ENCODE data around the gene ATP1B2.

The ATP1B2 gene

GRCh38 chr17:7686222-7687071 lies 35.7 kb downstream of the ATP1B2 start:
- peak; percentile 79 to 83 for DNase-seq

- DNase-seq: peak; percentile 82 to 90
Observed at GRCh38 chr17:7687072-7687907, 36.6 kb downstream of the ATP1B2 start, which contains the start of gene TP53. TP53 (minus strand) TSS chr17:7687490; CDS start chr17:7676594, 10,896 bp downstream.

- DNase-seq: peak; percentile 95 to 97
Observed at GRCh38 chr17:7687908-7688807, 37.4 kb downstream of the ATP1B2 start, which contains the start of gene WRAP53. WRAP53 (plus strand) TSS chr17:7688477; CDS start chr17:7688649, 172 bp downstream.

GRCh38 chr17:7688808-7689316 lies 38.1 kb downstream of the ATP1B2 start:
- no peak for DNase-seq

GRCh38 chr17:7695586-7695985 lies 44.9 kb downstream of the ATP1B2 start:
- DNase-seq: no peak

- no peak for DNase-seq
Observed at GRCh38 chr17:7697828-7698588, 47.3 kb downstream of the ATP1B2 start.

GRCh38 chr17:7700510-7700909 lies 49.8 kb downstream of the ATP1B2 start:
- DNase-seq: no peak

- DNase-seq: no peak
Observed at GRCh38 chr17:7701681-7702080, 51.0 kb downstream of the ATP1B2 start.

GRCh38 chr17:7702776-7703175 lies 52.0 kb downstream of the ATP1B2 start:
- no peak for DNase-seq

GRCh38 chr17:7703584-7704479 lies 53.1 kb downstream of the ATP1B2 start:
- no peak for DNase-seq

- peak in 1 of 2 donors; percentile 17 for DNase-seq
Observed at GRCh38 chr17:7704601-7705268, 54.0 kb downstream of the ATP1B2 start, which contains the start of gene EFNB3. EFNB3 (plus strand) TSS chr17:7705202; CDS start chr17:7705599, 397 bp downstream.

- DNase-seq: no peak
Observed at GRCh38 chr17:7705269-7706255, 54.8 kb downstream of the ATP1B2 start.

- DNase-seq: no peak
Observed at GRCh38 chr17:7706631-7707354, 56.1 kb downstream of the ATP1B2 start.

All from stimulated activated CD4-positive, alpha-beta T cell treated with anti-CD3 and anti-CD28 coated beads, Interleukin-2, amount 100 ng/mL, for 24 hours (primary cell).